ENCODE measurements around the gene SS18L1.
A peak's percentile ranks its signal among the peaks of the same experiment; 100 is the strongest.

SS18L1 gene

GRCh38 chr20:62168890-62169435 lies 25.4 kb downstream of the SS18L1 start:
- in situ Hi-C loops (cut with MboI; ENCODE audit: low sequenced_read_pairs), result no loop called here
- DNase-seq (ENCODE audit: low spot score in 2 of 2), result no peak
- peaks cover 20% of the 10 kb centered on the region for H3K36me3 ChIP-seq (replicated peaks)

DNA sequence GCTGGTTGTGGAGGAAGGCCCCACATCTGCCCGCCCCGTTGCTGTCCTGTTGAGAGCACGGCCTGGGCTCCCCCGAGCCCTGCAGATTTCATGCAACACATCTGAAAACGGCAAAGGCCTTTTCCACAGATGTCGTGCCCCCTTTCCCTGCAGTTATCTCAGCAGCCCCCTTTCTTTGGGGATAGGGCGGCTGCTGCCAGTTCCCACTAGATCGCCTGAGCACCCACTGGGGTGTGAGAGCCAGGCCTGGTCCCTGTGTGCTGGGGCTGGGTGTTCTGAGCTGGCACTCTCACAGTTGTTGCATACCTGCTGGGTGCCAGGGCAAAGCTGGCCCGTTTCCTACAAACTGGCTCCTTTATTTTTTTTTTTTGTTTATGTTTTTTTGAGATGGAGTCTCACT lies 27.0 kb downstream of the SS18L1 start:
- Histone ChIP-seq H3K4me1 (no peaks in the 10 kb centered on the region), H3K9me3 (no peaks in the 10 kb centered on the region), H3K4me3 (no peak overlapping the region), H3K36me3 (replicated peaks) (peaks cover 14% of the 10 kb centered on the region), H3K27me3 (ENCODE audit: low read depth) (no peaks in the 10 kb centered on the region)
- no peak for DNase-seq (ENCODE audit: low spot score in 2 of 2)
- in situ Hi-C loops (cut with MboI; ENCODE audit: low sequenced_read_pairs), result no loop called here

More at GRCh38 chr20:62168890-62169435, 25.4 kb downstream of the SS18L1 start:
- H3K4me3 ChIP-seq, result no peak overlapping the region
- no peaks in the 10 kb centered on the region for H3K9me3 ChIP-seq
- no peaks in the 10 kb centered on the region for H3K27me3 ChIP-seq (ENCODE audit: low read depth)
- H3K4me1 ChIP-seq, result no peaks in the 10 kb centered on the region

GRCh38 chr20:62171245-62171644 lies 27.7 kb downstream of the SS18L1 start:
- Histone ChIP-seq H3K4me3 (no peak overlapping the region), H3K4me1 (no peaks in the 10 kb centered on the region), H3K9me3 (no peaks in the 10 kb centered on the region), H3K27me3 (ENCODE audit: low read depth) (no peaks in the 10 kb centered on the region), H3K36me3 (replicated peaks) (peaks cover 7% of the 10 kb centered on the region)
- DNase-seq (ENCODE audit: low spot score in 2 of 2), result no peak
- in situ Hi-C loops (cut with MboI; ENCODE audit: low sequenced_read_pairs), result no loop called here

DNA sequence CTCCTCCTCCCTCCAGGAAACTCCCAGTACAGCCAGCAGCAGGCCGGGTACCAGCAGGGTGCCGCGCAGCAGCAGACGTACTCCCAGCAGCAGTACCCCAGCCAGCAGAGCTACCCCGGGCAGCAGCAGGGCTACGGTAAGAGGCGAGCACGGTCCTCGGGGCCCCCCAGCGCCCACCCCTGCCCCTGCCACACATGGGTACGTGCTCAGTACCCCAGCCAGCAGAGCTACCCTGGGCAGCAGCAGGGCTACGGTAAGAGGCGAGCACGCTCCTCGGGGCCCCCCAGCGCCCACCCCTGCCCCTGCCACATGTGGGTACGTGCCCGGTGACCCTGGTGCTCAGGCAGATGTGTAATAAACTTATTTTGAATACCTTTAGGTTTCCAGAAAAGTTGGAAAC lies 29.1 kb downstream of the SS18L1 start:
- no peaks in the 10 kb centered on the region for H3K27me3 ChIP-seq (ENCODE audit: low read depth)
- no peaks in the 10 kb centered on the region for H3K9me3 ChIP-seq
- in situ Hi-C loops (cut with MboI; ENCODE audit: low sequenced_read_pairs), result no loop called here
- peaks cover 5% of the 10 kb centered on the region; the same call in 1 of the 2 replicates for H3K36me3 ChIP-seq (replicated peaks)
- DNase-seq (ENCODE audit: low spot score in 2 of 2), result no peak
- H3K4me3 ChIP-seq, result no peak overlapping the region
- no peaks in the 10 kb centered on the region for H3K4me1 ChIP-seq

DNA sequence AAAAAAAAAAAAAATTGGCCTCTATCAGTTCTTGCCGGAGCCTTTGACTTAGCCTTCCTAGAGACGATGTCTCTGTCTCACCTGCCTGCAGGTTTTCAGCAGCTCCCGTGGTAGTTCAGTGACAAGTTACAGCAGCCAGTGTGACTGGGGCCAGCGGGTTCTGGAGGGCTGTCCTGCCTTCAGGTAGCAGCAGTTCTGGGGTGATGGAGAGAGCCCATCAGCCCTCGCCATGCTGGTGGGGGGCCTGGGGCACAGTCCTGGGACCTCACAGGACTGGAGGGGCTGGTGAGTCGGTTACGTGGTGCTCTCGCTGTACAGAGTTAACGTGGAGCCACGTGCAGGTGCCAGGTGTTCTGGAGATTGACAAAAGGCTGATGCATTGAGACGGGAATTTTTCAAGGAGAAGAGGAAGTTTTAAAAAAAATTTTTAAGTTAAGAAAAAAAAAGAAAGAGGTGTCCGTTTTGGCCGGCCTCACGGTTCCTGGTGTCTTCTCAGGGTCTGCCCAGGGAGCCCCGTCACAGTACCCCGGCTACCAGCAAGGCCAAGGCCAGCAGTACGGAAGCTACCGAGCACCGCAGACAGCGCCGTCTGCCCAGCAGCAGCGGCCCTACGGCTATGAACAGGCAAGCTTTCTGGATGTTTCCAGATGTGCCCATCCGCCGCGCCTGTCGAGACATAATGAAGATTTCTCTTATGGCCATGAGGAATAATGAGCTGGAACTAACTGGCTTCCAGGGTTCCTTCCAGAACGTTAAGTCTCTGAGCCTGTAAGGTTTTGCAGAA lies 30.6 kb downstream of the SS18L1 start:
- Histone ChIP-seq H3K36me3 (replicated peaks) (no peaks in the 10 kb centered on the region; the same call in none of the 2 replicates), H3K27me3 (ENCODE audit: low read depth) (no peaks in the 10 kb centered on the region), H3K4me3 (no peak overlapping the region), H3K9me3 (no peaks in the 10 kb centered on the region), H3K4me1 (no peaks in the 10 kb centered on the region)
- no peak for DNase-seq (ENCODE audit: low spot score in 2 of 2)
- in situ Hi-C loops (cut with MboI; ENCODE audit: low sequenced_read_pairs), result no loop called here

DNA sequence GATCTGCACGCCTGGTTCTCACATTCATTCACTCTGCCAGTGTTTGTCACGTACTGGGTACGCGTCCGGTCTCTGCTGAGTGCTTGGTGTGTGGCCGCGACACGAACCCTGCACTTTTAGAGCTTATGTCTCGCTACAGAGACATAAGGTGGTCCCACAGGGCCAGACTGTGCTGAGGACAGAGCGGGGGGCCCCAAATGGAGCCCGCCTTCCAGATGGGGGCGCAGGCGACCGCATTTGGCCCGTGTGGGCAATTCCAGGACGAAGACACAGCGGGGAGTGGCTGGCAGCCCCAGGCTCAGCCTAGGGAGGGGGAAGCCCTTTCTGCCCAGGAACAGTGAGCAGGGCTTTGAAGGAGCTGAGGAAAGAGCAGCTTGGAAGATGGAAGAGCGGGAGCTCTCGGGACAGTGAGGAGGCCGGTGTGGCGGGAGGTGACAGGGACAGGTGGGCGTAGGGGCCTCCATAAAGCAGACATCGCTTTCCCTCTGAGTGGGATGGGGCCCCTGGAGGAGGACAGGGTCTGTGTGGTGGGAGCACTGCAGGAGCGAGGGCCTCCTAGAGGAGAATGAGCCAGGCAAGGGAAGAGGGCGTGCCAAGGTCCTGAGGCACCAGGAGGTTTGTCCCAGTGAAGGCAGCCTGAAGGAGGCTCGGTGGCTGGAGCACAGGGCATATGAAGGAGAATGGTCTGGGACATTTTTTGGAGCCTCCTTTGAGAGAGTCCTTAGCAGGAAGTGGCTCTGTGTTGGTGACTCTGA lies 31.5 kb downstream of the SS18L1 start:
- no peak for DNase-seq (ENCODE audit: low spot score in 2 of 2)
- in situ Hi-C loops (cut with MboI; ENCODE audit: low sequenced_read_pairs), result no loop called here
- H3K36me3 ChIP-seq (replicated peaks), result peaks cover 2% of the 10 kb centered on the region
- no peaks in the 10 kb centered on the region for H3K9me3 ChIP-seq
- no peak overlapping the region for H3K4me3 ChIP-seq
- no peaks in the 10 kb centered on the region for H3K4me1 ChIP-seq
- H3K27me3 ChIP-seq (ENCODE audit: low read depth), result no peaks in the 10 kb centered on the region

GRCh38 chr20:62175711-62176110 lies 32.1 kb downstream of the SS18L1 start:
- no peak for DNase-seq (ENCODE audit: low spot score in 2 of 2)
- H3K9me3 ChIP-seq, result no peaks in the 10 kb centered on the region
- H3K36me3 ChIP-seq (replicated peaks), result peaks cover 7% of the 10 kb centered on the region
- no peaks in the 10 kb centered on the region for H3K27me3 ChIP-seq (ENCODE audit: low read depth)
- no peaks in the 10 kb centered on the region for H3K4me1 ChIP-seq
- in situ Hi-C loops (cut with MboI; ENCODE audit: low sequenced_read_pairs), result no loop called here
- H3K4me3 ChIP-seq, result no peak overlapping the region

DNA sequence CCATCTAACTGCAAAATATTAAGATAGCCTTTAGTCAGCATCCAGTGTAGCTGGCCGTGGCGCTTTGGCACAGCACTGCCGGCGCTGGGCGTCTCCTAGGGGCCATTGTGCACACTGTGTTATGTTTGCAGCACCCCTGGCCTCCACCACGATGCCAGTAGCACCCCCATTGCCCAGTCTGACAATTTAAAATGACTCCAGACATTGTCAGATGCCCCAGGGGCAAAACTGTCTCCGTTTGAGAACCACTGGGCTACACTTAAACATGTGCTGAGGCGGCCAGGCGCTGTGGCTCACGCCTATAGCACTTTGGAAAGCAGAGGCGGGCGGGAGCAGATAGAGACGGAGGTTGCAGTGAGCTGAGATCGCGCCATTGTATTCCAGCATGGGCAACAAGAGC lies 33.3 kb downstream of the SS18L1 start:
- Histone ChIP-seq H3K4me1 (peaks cover 7% of the 10 kb centered on the region), H3K36me3 (replicated peaks) (peaks cover 11% of the 10 kb centered on the region), H3K27me3 (ENCODE audit: low read depth) (no peaks in the 10 kb centered on the region), H3K4me3 (no peak overlapping the region), H3K9me3 (no peaks in the 10 kb centered on the region)
- DNase-seq (ENCODE audit: low spot score in 2 of 2), result no peak
- in situ Hi-C loops (cut with MboI; ENCODE audit: low sequenced_read_pairs), result no loop called here

- Histone ChIP-seq H3K4me3 (no peak overlapping the region), H3K27me3 (ENCODE audit: low read depth) (no peaks in the 10 kb centered on the region), H3K36me3 (replicated peaks) (peaks cover 11% of the 10 kb centered on the region), H3K4me1 (peaks cover 10% of the 10 kb centered on the region), H3K9me3 (no peaks in the 10 kb centered on the region)
- DNase-seq (ENCODE audit: low spot score in 2 of 2), result no peak
- in situ Hi-C loops (cut with MboI; ENCODE audit: low sequenced_read_pairs), result no loop called here
Observed at GRCh38 chr20:62177307-62177706, 33.7 kb downstream of the SS18L1 start.

DNA sequence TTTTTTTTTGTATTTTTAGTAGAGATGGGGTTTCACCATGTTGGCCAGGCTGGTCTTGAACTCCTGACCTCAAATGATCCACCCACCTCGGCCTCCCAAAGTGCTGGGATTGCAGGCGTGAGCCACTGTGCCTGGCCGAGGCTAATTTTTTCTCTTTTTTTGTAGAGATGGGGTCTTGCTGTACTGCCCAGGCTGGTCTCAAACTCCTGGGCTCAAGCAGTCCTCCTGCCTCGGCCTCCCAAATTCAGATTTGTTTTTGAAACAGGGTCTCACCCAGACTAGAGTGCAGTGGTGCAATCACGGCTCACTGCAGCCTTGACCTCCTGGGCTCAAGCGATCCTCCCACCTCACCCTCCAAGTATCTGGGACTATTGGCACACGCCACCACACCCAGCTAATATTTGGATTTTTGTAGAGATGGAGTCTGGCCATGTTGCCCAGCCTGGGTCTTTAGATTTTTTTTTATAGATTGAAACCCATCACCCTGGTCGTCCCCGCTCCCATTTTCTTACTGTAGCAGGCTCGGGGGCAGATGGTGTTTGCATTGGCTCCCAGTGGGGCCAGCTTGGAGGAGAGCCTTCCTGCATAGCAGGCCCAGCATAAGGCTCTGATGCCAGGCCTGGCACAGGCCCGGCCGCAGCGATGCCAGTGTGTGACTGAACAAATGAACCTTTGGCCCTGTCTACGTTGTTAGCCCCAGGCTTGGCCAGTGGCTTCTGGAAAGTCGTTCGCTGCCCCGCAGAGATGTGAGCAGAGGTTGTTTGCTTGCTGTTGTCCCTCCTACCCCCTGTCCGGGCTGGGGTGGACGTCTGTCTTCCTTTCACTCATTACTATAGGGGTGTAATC lies 35.0 kb downstream of the SS18L1 start:
- in situ Hi-C loops (cut with MboI; ENCODE audit: low sequenced_read_pairs), result no loop called here
- Histone ChIP-seq H3K9me3 (no peaks in the 10 kb centered on the region), H3K36me3 (replicated peaks) (peaks cover 16% of the 10 kb centered on the region), H3K4me3 (no peak overlapping the region), H3K27me3 (ENCODE audit: low read depth) (no peaks in the 10 kb centered on the region), H3K4me1 (peaks cover 10% of the 10 kb centered on the region)
- DNase-seq (ENCODE audit: low spot score in 2 of 2), result no peak

DNA sequence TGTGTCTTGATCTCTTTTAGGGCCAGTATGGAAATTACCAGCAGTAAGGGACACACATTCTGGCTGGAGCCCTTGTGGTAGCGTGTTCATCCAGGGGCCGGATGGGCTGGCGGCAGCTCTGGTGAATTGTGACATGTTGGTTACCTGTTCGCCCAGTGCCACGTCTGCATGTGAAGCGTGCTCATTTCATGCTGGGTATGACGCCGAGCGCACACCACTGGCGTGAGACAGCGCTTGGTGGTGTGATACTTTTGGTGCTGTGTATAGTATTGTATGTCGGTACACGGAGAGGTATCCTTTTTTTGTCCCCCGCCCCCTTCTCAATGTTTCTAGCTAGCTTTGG lies 35.6 kb downstream of the SS18L1 start:
- H3K27me3 ChIP-seq (ENCODE audit: low read depth), result no peaks in the 10 kb centered on the region

DNA sequence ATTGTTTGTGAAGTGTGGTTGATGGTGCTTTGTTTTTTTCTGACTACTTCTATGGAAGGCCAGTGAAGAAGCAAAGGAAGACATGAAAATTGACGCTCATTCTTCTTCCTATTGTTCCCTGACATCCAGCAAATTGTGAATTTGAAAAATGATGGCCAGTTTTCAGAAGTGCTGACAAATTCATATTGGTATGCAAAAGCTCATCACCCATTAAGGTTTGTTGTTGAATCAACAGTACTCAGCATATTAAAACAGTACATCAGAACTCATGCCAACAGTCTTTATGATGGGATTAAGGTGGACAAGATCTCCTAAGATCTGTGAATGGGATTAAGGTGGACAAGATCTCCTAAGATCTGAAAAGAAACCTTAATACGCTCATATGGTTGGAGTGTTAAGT lies 38.2 kb downstream of the SS18L1 start:
- peak overlapping the region; percentile 88 for H3K4me3 ChIP-seq
- H3K27me3 ChIP-seq (ENCODE audit: low read depth), result no peaks in the 10 kb centered on the region
- H3K36me3 ChIP-seq (replicated peaks), result peaks cover 16% of the 10 kb centered on the region
- in situ Hi-C loops (cut with MboI; ENCODE audit: low sequenced_read_pairs), result no loop called here
- DNase-seq (ENCODE audit: low spot score in 2 of 2), result peak in 1 of 2 experiments; percentile 41
- no peaks in the 10 kb centered on the region for H3K9me3 ChIP-seq
- peaks cover 10% of the 10 kb centered on the region for H3K4me1 ChIP-seq

More for the DNA sequence above, 35.6 kb downstream of the SS18L1 start:
- Histone ChIP-seq H3K36me3 (replicated peaks) (peaks cover 16% of the 10 kb centered on the region), H3K4me1 (peaks cover 10% of the 10 kb centered on the region), H3K9me3 (no peaks in the 10 kb centered on the region), H3K4me3 (no peak overlapping the region)
- in situ Hi-C loops (cut with MboI; ENCODE audit: low sequenced_read_pairs), result no loop called here
- no peak for DNase-seq (ENCODE audit: low spot score in 2 of 2)
